Bronchial epithelial cell (primary cell): ENCODE data around the gene RPL27A. TPM values are rescaled to one million over a fixed set of nuclear protein-coding genes. Genes with fewer than 3 reads are reported as not detected.
A peak's percentile ranks its signal among the peaks of the same experiment; 100 is the strongest.

Source experiments
- DNase-seq: peaks from one replicate; pipeline ENCODE4 v3.0.0-alpha.2; 2010; ENCODE audit warnings: low read depth
- FAIRE-seq: peaks from 2 replicates; lab custom pipeline; 2011; peaks lifted over from hg19 to GRCh38; lab: Jason Lieb, UNC
- H3K27me3 ChIP-seq: 2 replicates; pipeline ENCODE4 v1.5.1; 2011; ENCODE audit warnings: low read length; ENCODE audit not compliant: control insufficient read depth, insufficient read depth
- H3K36me3 ChIP-seq: 2 replicates; pipeline ENCODE4 v1.5.1; 2011; ENCODE audit warnings: low read length; ENCODE audit not compliant: control insufficient read depth, insufficient read depth
- H3K4me3 ChIP-seq: 2 replicates; pipeline ENCODE4 v1.5.1; 2011; ENCODE audit warnings: mild to moderate bottlenecking, low read depth, low read length, control low read depth
- CTCF ChIP-seq: IDR thresholded peaks from 2 replicates; pipeline ENCODE4 v1.5.1; 2011; ENCODE audit warnings: mild to moderate bottlenecking, moderate library complexity, low read length, control low read depth, inconsistent platforms; ENCODE audit not compliant: insufficient read depth, severe bottlenecking
- total RNA-seq: library from RNA; depleted of rRNA; stranded (reverse); fragments of >200 nt; gene quantifications from 2 replicates; pipeline ENCODE4 v1.2.1, GENCODE V29; 2014

RPL27A gene
- total RNA-seq, 1 donor from 2014 or later, result 1,407 TPM

GRCh38 chr11:8701891-8702597 is 19.5 kb downstream of the RPL27A start:
- DNase-seq (no peak), FAIRE-seq (no peak)
- peaks cover 20% of the 10 kb centered on the region for H3K36me3 ChIP-seq

GRCh38 chr11:8702598-8702915 is 20.0 kb downstream of the RPL27A start:
- H3K27me3 ChIP-seq, result no peaks in the 10 kb centered on the region
- FAIRE-seq (no peak), DNase-seq (no peak)
- H3K36me3 ChIP-seq, result peaks cover 17% of the 10 kb centered on the region
- no peak for TF ChIP-seq CTCF
- H3K4me3 ChIP-seq, result no peak overlapping the region

More at GRCh38 chr11:8701891-8702597, 19.5 kb downstream of the RPL27A start:
- no peaks in the 10 kb centered on the region for H3K27me3 ChIP-seq
- TF ChIP-seq CTCF, result no peak
- H3K4me3 ChIP-seq, result no peak overlapping the region

- DNase-seq (no peak), FAIRE-seq (no peak)
- TF ChIP-seq CTCF, result no peak
- Histone ChIP-seq H3K36me3 (peaks cover 18% of the 10 kb centered on the region), H3K4me3 (no peak overlapping the region), H3K27me3 (no peaks in the 10 kb centered on the region)
Observed at GRCh38 chr11:8704136-8704535, 21.5 kb downstream of the RPL27A start.

- no peak overlapping the region for H3K4me3 ChIP-seq
- H3K36me3 ChIP-seq, result peaks cover 17% of the 10 kb centered on the region
- FAIRE-seq, result peak; percentile 77
- no peak for DNase-seq
- TF ChIP-seq CTCF, result no peak
- H3K27me3 ChIP-seq, result no peaks in the 10 kb centered on the region
Observed at GRCh38 chr11:8705146-8705545, 22.6 kb downstream of the RPL27A start.

GRCh38 chr11:8706673-8707432 is 24.3 kb downstream of the RPL27A start:
- no peak overlapping the region for H3K4me3 ChIP-seq
- no peaks in the 10 kb centered on the region for H3K27me3 ChIP-seq
- DNase-seq, result no peak
- peaks cover 24% of the 10 kb centered on the region for H3K36me3 ChIP-seq
- no peak for TF ChIP-seq CTCF
- no peak for FAIRE-seq
